Measurements from ENCODE around the gene NBAS.
A peak's percentile ranks its signal among the peaks of the same experiment; 100 is the strongest.
"Not testable (repeated sequence)": the region's sequence is repeated elsewhere in the genome, so short reads cannot be mapped to it uniquely, and the experiment has no call there.

The NBAS gene

DNA sequence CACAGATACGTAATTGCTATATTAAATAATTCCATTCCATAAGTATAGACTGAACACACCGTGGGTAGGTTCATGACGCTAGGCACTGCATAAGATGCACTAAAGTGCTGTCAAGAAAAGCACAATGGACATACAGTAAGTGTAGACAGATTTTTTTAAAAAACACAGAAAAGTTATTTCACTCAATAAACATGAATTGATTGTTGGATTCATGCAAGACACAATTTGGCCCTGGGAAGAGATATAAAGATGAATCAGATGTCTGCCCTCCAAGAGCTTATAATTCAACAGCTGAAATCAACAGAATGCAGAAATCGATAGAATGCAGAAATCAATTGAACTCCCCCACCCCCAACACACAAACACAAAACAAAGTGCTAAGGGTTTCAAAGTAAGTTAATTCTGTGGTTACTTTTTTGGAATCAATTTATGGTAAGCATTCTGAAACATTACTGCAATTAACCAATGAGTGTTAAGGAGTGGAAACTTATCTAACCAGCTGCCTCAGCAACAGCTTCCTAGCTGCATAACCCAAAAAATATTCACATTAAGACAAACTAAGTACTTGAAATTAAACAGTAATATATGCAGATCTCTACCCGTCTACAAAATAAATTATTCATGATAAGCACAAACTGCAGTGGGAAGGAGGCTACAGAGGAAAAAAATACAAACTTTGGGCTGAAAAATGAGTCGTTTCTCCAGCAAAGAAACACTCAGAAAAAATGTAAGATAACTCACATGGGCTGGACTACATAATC is 1.6 kb downstream of the NBAS start:
- no peak for DNase-seq (ENCODE audit: low read depth)

DNA sequence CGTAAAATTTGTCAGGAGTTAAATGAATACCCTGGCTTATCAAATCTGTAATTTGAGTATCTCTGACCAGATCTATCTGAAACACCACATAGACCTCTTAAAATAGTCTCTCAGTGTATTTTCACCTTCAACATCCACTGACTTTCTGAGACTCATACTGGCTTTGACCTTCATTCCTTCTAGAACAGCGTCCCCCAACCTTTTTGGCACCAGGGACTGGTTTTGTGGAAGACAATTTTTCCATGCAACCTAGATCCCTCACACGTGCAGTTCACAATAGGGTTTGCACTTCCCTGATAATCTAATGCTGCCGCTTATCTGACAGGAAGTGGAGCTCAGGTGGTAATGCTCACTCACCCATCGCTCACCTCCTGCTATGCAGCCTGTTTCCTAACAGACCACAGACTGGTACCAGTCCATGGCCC is 3.2 kb downstream of the NBAS start:
- DNase-seq (ENCODE audit: low read depth), result no peak

DNA sequence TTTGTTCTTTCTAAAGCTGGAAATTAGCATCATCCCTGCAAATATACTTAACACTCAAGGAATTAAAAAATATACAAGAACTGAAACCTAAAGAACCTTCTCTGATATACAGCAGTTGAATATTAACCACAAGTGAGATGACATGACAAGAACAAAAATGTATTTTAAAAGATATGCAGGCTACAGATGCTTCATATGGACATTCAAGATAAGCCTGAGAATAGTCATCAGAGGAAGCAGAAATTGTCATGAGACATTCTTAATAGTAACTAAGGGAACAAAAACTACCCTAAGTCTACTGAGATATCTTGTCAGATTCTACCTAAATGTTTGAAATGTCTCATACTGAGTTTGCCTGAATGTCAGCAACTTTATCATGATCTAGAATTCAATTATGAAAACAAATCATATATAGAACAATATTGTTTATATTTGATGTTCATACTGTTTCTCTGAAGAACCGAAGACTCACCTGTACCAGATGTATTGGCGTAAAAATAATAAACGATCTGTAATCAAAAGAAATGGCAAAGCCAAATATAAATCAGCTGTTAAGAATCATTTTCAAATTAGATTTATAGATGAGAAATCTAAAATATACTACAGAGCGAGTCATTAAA is 4.7 kb downstream of the NBAS start:
- DNase-seq (ENCODE audit: low read depth), result no peak

DNA sequence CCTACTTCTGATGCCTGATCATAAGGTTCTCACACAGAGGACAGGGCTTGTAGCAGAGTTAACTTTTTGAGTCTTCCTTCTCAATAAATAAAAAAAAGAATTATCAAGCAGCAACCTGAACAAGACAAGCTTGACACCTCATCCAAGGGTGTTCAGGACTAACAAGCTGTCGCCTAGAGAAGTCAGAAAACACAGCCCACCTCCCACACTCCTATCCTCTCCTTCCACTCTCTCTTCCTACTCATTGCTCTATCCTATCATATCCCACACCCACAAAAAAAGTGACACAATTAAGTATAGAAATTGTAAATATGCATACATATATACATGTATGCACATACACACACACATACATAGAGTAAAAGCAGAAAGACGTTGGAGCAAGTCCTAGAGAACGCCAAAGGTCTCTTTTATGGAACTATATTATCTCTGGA is 5.4 kb downstream of the NBAS start:
- no peak for DNase-seq (ENCODE audit: low read depth)

DNA sequence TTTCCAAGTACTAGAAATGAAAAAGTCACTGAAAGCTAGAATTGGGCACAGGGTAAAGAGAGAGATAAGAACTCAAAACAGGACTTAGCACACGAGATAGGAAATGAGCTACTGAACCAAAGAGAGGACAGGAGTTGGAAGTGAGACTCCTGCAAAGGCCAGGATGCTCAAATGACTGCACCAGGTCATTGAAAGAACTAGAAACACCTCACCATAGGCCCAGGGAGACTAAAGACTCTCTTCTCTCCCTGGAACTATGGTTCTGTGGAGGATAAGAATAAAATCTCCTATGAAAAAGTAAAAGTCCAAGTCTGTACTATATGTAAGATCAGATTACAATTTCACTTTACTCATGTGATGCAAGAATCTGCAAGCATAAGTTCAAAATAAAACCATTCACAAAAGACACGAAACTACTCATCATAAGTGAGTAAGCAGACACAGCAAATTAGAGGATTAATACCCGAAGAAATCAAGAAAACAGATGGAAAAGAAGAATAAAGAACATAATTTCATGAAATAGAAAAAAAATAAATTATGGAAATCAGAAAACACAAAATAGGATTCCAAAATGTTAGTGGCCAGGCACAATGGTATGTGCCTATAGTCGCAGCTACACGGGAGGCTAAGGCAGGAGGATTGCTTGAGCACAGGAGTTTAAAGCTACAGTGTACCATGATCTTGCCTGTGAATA is 6.5 kb downstream of the NBAS start:
- peak; percentile 10 for DNase-seq (ENCODE audit: low read depth)

DNA sequence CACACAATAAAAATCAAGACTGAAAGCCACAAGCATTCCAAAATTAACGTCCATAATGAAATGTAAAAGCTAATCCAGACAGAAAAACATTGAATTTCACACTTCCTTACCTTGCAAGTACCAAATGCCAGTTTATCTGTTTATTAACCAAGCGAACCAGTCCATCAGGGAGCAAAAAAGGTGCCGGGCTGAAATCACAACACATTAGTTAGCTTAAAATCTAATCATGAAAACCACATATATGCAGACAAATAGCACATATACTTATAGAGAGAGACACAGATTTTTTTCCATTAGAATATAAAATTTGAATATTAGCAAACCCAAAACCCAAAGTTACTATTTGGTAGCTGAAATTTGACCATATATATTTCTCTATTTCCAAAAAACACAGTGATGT is 7.2 kb downstream of the NBAS start:
- DNase-seq (ENCODE audit: low read depth), result no peak

DNA sequence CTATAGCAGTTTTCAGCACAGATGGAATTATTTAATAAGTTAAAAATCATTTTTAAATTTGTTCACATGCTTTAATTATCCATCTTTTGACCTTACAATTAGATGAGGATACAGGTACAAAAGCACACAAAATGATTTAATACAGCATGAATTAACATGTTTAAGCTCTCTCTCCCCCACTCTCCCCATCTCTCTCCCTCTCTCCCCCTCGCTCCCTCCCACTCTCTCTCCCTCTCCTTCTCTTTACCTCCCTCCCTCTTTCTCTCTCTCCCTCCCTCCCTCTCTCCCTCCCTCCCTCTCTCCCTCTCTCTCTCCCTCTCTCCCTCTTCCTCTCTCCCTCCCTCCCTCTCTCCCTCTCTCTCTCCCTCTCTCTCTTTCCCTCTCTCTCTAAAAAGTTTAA is 7.6 kb downstream of the NBAS start:
- no peak for DNase-seq (ENCODE audit: low read depth)

DNA sequence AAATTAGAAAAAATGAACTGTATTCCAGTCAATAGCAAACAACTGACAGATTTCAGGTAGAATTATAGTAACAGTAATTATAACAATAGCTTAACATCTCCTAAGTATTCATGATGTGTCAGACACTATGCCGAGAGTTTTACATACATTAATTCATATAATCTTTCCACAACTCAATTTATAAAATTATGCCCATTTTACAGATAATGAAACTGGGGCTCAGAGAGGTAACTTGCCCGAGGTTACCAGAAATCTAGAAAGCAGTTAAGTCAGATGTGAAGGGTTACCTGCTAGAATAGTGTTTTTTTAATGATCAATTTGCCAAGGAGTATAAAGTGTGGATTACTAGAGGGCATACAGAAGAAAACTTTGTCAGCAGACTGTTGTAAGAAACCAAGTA is 12.2 kb downstream of the NBAS start:
- no peak for DNase-seq (ENCODE audit: low read depth)

DNA sequence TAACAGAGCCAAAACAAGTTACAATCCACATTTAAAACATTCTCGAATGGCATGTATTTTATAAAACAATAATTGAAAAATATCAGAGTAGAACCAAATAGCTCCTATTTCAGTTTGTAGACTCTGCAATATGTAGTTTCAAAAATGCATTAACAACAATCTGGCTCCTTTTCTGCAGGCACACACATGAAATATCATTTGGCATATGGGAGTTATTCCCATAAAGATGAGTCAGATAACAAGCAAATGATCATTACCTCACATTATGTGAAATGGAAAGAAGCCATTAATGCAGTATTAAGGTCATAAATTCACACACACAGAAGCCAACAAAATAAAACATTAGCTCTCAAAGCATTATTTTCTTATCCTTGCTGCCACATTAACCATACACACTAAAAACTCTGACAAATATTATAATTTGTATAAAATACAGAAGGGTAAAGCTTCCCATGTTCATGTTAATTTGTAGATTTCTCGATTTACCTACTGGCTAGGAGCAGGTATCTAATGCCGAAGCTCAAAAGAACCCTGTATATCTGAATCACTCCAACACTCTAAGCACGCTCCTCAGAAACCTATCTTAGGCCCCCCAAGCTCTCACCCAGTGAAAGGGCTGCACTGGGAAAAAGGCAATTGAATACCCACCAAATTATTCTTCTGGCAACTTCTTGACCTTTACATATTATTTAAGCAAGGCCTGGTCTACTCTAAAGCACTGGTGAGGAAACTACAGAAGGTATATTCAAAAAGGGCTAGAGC is 13.8 kb downstream of the NBAS start:
- DNase-seq (ENCODE audit: low read depth), result peak; percentile 14

DNA sequence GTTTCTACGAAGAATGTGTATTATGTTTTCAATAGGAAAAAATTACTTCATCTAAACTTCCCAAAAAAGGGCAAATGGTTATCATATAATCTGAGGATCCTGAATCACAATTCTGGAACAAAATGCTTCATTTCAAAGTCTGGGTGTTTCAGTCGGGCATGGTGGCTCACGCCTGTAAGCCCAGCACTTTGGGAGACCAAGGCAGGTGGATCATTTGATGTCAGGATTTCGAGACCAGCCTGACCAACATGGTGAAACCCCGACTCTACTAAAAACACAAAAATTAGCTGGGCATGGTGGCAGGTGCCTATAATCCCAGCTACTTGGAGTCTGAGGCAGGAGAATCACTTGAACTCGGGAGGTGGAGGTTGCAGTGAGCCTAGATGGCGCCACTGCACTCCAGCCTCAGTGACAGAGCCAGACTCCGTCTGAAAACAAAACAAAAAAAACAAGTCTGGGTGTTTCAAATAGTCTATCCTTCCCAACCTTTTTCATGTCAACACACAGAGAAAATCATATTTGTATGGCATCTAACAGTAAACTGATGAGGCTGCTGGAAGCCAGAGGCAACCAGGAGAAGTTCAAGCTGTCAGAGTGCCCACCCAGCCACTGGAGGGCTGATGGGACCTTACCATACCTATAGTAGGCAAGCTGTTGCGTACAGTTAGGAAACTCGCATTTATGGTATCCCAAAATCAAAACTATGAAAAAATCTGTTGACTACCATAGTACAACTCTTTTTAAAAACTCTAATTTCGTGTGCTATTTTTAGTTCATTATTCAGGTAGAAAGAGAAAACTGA is 14.6 kb downstream of the NBAS start:
- no peak for DNase-seq (ENCODE audit: low read depth)

DNA sequence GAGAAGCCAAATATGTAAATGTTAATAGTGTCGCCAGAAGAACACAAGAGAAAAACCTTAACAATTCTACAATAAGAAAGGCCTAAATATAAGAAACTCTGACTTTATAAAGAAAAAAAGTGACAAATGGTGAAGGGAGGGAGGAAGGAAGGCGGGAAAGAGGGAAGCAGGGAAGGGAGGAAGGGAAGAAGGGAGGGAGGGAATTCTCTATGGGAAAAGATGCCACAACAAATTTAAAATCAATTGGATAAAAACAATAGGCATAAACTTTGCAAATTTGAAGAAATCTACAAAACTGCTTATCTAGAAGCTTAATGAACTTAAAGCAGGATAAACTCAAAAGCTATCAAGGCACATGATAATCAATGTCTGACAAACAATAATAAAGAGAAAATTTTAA is 16.9 kb downstream of the NBAS start:
- no peak for DNase-seq (ENCODE audit: low read depth)

DNA sequence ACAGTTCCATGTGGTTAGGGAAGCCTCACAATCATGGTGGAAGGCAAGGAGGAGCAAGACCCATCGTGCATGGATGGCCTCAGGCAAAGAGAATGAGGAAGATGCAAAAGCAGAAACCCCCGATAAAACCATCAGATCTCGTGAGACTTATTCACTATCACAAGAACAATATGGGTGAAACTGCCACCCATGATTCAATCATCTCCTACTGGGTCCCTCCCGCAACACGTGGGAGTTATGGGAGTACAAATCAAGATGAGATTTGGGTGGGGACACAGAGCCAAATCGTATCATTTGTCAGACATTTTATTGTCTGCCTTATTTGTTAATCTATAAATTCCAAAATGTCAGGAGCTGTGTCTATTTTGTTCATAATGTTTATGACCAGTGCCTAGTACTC is 17.6 kb downstream of the NBAS start:
- DNase-seq (ENCODE audit: low read depth), result no peak

DNA sequence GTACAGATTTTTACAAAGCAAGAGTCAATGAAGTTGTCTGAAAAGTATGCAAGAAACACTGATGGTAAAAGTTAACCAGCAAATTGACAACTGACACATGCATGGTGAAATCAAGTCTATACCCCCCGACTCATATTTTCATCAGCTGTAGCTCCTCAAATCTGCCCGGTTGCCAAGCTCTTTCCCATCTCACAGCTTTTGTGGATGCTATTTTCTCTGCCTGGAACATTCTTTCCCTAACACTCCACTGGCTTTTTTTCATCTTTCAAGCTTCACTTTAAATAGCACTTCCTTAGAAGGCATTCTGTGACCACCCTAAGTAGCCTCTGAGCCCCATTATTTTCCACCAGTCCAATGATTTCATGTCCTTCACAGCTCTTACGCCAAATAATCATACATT is 18.1 kb downstream of the NBAS start:
- no peak for DNase-seq (ENCODE audit: low read depth)

DNA sequence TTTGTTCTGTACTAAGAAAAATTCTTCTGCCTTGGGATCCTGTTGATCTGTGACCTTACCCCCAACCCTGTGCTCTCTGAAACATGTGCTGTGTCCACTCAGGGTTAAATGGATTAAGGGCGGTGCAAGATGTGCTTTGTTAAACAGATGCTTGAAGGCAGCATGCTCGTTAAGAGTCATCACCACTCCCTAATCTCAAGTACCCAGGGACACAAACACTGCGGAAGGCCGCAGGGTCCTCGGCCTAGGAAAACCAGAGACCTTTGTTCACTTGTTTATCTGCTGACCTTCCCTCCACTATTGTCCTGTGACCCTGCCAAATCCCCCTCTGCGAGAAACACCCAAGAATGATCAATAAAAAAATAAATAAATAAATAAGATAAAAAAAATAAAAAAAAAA is 18.9 kb downstream of the NBAS start:
- not testable (repeated sequence) for DNase-seq (ENCODE audit: low read depth)

DNA sequence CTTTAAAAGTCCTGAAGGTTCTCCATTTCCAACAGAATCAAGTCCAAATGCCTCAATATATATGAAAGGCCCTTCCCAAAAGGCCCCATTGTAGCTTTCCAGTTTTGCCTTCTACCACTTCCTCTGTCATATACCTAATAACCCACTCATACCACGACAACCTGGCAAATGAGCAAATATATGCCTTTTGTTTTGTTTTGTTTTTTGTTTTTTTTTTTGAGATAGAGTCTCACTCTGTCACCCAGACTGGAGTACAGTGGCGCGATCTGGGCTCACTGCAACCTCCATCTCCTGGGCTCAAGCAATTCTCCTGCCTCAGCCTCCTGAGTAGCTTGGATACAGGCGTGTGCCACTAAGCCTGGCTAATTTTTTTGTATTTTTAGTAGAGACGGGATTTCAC is 20.6 kb downstream of the NBAS start:
- DNase-seq (ENCODE audit: low read depth), result not testable (repeated sequence)

DNA sequence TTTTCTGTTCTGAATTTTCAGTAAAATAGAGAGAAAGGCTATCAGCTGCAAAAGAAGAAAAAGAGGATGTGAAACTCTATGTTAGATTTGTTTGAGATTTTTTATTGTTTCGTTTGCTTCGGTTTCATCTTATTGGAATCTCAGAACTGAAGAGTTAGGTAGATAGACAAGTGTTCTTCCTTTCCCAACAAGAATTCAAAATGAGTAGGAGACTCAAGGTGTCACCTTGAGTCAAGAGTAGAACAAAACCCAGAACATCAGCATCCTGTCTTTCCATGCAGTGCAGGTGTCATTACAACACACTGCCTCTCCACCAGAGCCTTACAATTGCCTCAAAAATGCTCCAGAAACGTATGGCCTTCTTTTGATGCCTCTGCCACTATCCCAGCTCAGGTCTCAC is 21.1 kb downstream of the NBAS start:
- DNase-seq (ENCODE audit: low read depth), result no peak

DNA sequence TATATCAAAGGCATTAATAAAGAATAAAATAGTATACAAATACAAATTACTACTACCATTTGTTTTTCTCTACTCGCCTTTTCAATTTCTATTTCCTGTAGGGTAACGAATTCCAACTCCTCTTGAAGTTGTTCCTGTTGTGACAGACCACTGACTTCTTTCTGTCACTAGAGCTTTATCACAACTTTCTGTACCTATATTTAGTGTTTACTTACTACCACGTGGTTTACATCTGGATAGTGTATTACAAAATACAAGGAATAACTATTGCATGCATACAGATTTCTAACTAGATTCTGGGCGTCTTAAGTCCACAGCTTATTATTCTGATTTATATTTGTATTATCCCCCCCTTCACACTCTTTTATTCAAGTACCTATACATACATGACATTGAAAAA is 22.3 kb downstream of the NBAS start:
- no peak for DNase-seq (ENCODE audit: low read depth)

DNA sequence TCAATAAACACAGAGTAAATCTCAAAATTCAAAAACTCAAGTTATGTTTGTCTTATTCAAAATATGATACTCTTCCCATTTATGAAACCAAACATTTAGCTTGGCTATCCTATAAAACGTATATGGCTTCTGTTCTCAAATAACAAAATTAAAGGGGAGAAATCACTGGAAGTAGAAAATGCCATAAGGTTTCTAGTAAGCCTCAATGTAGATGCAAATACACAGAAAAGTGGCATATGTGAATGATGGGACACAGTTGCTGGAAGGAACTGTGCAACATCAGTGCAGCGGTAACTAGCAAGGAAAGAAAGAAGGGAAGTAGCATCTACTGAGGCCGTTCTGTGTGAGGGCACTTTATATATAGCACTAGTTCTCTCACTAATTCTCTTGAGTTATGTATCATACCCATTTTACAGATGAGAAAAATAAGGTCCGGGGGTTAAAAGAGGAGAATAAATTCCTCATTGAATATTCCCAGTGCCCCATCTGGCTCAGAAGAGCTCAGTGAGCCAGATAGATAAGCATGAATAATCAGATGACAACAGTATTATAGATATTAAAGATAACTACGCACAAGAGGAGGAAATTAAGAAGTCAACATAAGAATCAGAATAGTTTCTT is 27.2 kb downstream of the NBAS start:
- DNase-seq (ENCODE audit: low read depth), result no peak

DNA sequence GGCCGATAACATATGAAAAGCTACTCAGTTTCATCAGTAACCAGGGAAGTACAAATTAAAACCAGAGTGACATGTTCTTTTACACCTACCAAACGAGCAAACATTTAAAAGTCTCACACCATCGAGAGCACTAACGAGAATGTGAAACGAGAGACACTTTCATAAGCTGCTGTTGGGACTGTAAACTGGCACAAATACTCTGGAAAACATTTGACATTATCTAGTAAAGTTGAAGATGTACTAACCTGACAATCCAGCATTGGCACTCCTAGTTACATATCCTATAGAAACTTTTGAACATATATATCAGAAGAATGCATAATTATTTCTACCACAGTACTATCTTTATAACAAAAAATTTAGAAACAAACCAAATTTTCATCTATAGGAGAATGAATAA is 28.1 kb downstream of the NBAS start:
- DNase-seq (ENCODE audit: low read depth), result no peak

DNA sequence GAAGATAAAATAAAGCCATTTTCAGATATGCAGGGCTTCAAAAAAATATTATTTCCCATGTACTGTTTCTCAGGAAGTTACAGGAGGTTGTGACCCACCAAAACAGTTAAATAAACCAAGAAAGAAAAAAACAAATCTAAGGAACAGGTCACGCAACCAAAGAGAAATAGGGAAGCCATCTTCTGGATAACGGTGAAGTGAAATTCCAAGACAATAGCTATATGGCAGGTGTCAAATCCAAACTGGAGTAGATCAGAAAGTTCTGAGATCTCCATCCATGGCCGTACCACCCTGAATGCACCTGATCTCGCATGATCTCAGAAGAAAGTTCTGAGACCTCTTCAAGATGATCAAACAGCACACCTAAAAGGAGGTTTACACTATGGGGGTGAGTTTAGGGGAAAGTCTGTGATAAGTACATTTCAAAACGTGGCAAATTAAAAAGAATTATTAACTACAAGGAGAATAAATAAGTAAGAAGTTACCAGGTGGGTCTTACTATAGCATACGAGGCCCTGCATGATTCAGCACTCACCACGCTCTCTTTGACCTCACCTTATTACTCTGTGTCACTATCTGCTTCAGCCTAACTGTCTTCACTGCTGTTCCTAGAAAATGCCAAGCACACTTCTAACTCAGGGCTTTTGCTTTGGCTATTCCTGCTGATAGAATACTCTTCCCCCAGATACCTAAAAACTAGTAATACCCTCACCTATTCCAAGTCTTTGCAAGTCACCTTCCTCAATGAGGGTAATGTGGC is 29.9 kb downstream of the NBAS start:
- no peak for DNase-seq (ENCODE audit: low read depth)
